ENCODE measurements around the gene HOXB3. TPM values are rescaled to one million over a fixed set of nuclear protein-coding genes. Genes with fewer than 3 reads are reported as not detected.

The HOXB3 gene
- polyA plus RNA-seq, 1 donor (not counting 4 experiments of a cell fraction or from before 2014, with no cell fraction given), result 1.1 TPM

GRCh38 chr17:48609759-48610281 is 19.8 kb upstream of the HOXB3 start:
- no peaks in the 10 kb centered on the region for H4K20me1 ChIP-seq (ENCODE audit: control insufficient read depth, extremely low read depth, insufficient read depth, low read length)
- H3K4me2 ChIP-seq (ENCODE audit: control insufficient read depth, extremely low read depth, insufficient read depth, low read depth, low read length), result peak overlapping the region; percentile 90
- H3K4me3 ChIP-seq (ENCODE audit: control insufficient read depth in 2 of 3, extremely low read depth in 1 of 3, insufficient read depth in 2 of 3, low read depth in 1 of 3, low read length in 3 of 3), result peak overlapping the region; percentile 51 to 78 (median 67)
- peak overlapping the region; percentile 84 for H2AFZ ChIP-seq (ENCODE audit: control insufficient read depth, low read length)
- H3K27me3 ChIP-seq (ENCODE audit: control insufficient read depth, extremely low read depth, insufficient read depth, low read length), result peaks cover 90% of the 10 kb centered on the region
- DNase-seq (ENCODE audit: low read depth, low spot score) (no peak), FAIRE-seq (no peak)
- H3K27ac ChIP-seq (ENCODE audit: control insufficient read depth, insufficient read depth, low read length), result no peak overlapping the region
- H3K36me3 ChIP-seq (ENCODE audit: control insufficient read depth in 2 of 2, extremely low read depth in 1 of 2, insufficient read depth in 2 of 2, low read length in 2 of 2), result no peaks in the 10 kb centered on the region
- no peaks in the 10 kb centered on the region for H3K79me2 ChIP-seq (ENCODE audit: control insufficient read depth, insufficient read depth, low read length)
- no peaks in the 10 kb centered on the region for H3K9me3 ChIP-seq (ENCODE audit: control insufficient read depth, low read depth, low read length)
- dilution Hi-C loops (cut with MboI; ENCODE audit: extremely low pct_ligation_motif_present, low sequenced_read_pairs), result no loop called here
- peaks cover 8% of the 10 kb centered on the region for H3K4me1 ChIP-seq (ENCODE audit: control insufficient read depth, extremely low read depth, insufficient read depth, low read length)
- TF ChIP-seq EZH2 (IDR thresholded peaks at IDR 0.05; ENCODE audit: low read length) (peak; percentile 20), CTCF (optimal IDR thresholded peaks at IDR 0.05 in 1 of 3, IDR thresholded peaks at IDR 0.05 in 1 of 3, conservative IDR thresholded peaks at IDR 0.05 in 1 of 3; ENCODE audit: extremely low read depth in 1 of 3, insufficient read depth in 2 of 3, low read length in 3 of 3) (no peak)
- H3K9ac ChIP-seq (ENCODE audit: control insufficient read depth, extremely low read depth, insufficient read depth, low read length), result no peak overlapping the region
- no peaks in the 10 kb centered on the region for H3K9me1 ChIP-seq (ENCODE audit: control insufficient read depth, extremely low read depth, insufficient read depth, low read length)

GRCh38 chr17:48609033-48609432 is 19.0 kb upstream of the HOXB3 start:
- Histone ChIP-seq H3K79me2 (ENCODE audit: control insufficient read depth, insufficient read depth, low read length) (no peaks in the 10 kb centered on the region), H2AFZ (ENCODE audit: control insufficient read depth, low read length) (no peak overlapping the region), H3K9ac (ENCODE audit: control insufficient read depth, extremely low read depth, insufficient read depth, low read length) (no peak overlapping the region), H3K9me1 (ENCODE audit: control insufficient read depth, extremely low read depth, insufficient read depth, low read length) (no peaks in the 10 kb centered on the region), H3K4me2 (ENCODE audit: control insufficient read depth, extremely low read depth, insufficient read depth, low read depth, low read length) (no peak overlapping the region), H3K36me3 (ENCODE audit: control insufficient read depth in 2 of 2, extremely low read depth in 1 of 2, insufficient read depth in 2 of 2, low read length in 2 of 2) (no peaks in the 10 kb centered on the region), H3K4me1 (ENCODE audit: control insufficient read depth, extremely low read depth, insufficient read depth, low read length) (peaks cover 5% of the 10 kb centered on the region), H3K27me3 (ENCODE audit: control insufficient read depth, extremely low read depth, insufficient read depth, low read length) (peaks cover 90% of the 10 kb centered on the region), H3K27ac (ENCODE audit: control insufficient read depth, insufficient read depth, low read length) (no peak overlapping the region), H3K9me3 (ENCODE audit: control insufficient read depth, low read depth, low read length) (no peaks in the 10 kb centered on the region), H3K4me3 (ENCODE audit: control insufficient read depth in 2 of 3, extremely low read depth in 1 of 3, insufficient read depth in 2 of 3, low read depth in 1 of 3, low read length in 3 of 3) (no peak overlapping the region), H4K20me1 (ENCODE audit: control insufficient read depth, extremely low read depth, insufficient read depth, low read length) (no peaks in the 10 kb centered on the region)
- FAIRE-seq (no peak), DNase-seq (ENCODE audit: low read depth, low spot score) (no peak)
- TF ChIP-seq CTCF (optimal IDR thresholded peaks at IDR 0.05 in 1 of 3, IDR thresholded peaks at IDR 0.05 in 1 of 3, conservative IDR thresholded peaks at IDR 0.05 in 1 of 3; ENCODE audit: extremely low read depth in 1 of 3, insufficient read depth in 2 of 3, low read length in 3 of 3) (no peak), EZH2 (IDR thresholded peaks at IDR 0.05; ENCODE audit: low read length) (no peak)
- dilution Hi-C loops (cut with MboI; ENCODE audit: extremely low pct_ligation_motif_present, low sequenced_read_pairs), result no loop called here
